HG03280 (cell line): Measurements from ENCODE around the gene PTPRN2.

Experiments
- ATAC-seq: cut with Tn5 transposase; IDR thresholded peaks from one replicate; pipeline ENCODE4 v1.9.1; 2021; ENCODE audit warnings: mild to moderate bottlenecking, moderate library complexity; ENCODE audit not compliant: unreplicated experiment

Gene PTPRN2

DNA sequence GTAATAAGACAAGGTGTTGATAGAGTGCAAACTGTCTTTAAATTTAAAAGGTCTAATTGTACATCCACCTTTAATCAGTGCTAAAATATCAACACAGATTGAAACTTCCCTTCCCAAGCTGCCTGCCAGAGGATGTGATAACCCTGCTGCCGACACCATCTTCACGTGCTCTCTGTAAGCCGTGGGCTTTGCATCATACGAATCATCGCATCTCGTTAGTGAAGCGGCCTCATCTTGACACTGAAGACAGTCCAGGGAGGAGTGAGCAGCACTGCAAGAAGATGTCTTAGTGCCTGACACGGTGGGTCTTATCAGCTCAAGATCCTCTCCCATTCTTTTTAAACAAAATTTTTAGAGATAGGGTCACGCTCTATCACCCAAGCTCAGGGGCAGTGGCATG, 518.8 kb downstream of the PTPRN2 start:
- ATAC-seq, result no peak

DNA sequence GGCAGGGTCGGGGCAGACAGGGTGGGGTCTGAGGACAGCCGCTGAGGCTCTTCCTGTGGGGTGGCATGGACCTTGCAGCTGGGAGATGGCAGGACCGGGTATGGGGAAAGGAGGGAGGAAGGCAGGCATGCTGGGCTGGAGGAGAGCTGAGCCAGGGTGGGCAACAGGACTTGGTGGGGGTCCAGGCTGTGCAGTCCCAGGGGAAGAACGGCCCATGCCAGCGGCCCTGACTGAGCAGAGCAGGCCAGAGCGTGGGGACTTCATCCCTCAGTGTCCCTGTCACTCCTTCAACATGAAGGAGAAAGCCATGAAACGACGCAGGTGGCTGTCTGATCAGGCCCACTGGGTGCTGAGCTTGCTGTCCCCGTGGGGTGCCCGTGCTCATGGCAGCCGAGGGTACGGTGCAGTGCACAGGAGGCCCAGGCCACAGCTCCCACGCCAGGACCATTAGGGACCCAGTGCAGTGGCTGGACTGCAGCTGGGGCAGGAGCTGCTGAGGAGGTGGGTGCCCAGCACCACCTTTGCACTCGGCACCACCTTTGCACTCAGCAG, 519.6 kb downstream of the PTPRN2 start:
- no peak for ATAC-seq

DNA sequence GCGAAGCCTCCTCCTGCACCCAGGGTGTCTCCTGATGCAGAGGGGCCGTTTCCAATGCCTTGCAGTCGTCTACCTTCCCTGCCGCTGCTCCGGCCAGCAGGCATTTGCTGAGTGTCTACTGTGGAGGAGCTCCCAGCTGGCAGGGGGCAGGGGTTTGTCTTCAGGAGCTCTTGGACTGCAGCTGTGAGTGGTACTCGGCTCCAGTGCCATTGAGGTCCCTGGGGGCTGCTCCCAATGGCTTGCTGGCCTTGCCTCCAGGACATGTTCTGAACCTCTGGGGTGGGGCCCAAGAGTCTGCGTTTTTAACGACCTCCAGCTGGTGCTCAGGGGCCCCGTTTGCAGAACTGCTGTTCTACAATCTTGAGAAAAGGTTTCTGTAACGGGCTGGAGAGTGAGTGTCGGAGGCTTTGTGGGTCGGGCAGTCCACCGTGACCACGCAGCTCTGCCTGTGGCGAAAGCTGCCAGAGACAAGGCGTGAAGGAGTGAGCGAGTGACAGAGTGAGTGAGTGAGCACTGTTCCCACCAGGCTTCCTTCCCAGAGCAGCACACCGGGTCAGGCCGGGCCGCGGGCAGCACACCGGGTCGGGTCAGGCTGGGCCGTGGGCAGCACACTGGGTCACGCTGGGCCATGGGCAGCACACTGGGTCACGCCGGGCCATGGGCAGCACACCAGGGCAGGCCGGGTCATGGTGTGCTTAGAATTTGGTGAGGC, 520.2 kb downstream of the PTPRN2 start:
- ATAC-seq, result no peak

DNA sequence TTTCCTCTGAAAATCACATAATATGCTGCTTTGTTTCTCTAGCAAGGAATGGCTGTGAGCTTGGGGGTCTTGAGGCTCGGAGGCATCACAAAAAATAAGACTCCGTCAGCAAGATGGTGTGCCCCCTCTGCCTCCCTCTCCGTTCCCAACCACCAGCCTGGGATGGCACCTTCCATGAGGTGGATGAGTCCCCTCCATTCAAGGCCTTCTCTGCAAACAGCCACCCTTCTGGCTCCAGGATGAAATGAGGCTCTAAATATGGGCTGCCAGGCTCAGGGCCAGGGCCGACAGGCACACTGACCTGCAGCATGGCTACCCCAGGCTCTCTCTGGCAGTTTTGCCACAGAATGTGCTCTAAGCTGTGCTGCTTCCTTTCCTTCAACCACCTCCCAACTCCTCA, 521.5 kb downstream of the PTPRN2 start:
- ATAC-seq, result no peak

DNA sequence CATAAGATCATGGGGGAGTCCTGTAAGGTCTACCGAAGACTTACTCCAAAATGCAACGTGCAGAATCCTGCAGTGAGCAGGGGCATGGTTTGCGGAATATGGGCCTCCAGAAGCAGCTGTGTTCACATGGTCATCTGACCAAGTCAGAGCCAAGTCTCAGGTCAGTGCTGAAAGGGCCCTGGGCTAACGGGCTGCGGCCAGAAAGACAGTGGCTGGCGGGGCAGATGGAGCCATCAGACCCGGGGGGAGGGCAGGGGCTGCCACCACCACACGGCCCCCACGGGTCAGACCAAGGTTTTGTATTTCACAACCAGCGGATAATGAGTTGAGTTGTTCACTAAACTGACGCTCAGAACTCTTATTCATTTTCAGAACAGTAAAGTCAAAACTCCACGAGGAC, 522.3 kb downstream of the PTPRN2 start:
- no peak for ATAC-seq

DNA sequence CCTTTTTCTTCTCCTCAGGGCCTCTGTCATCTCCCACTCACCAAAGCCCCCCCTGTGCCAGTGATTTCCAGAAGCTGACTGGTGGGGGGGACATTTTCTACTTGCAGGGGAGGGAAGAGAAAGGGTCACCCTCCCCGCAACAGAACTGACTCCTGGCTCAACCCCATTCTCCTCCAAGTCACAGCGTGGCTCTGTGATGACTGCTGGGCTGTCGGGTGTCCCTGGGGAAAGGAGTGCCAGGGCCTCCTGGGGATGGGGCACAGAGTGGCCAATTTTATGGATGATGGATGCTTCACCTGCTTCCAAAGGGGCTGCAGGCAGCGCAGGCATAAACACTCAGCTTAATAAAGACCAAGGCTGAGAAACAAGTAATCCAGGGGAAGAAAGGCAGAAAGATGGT, 523.0 kb downstream of the PTPRN2 start:
- no peak for ATAC-seq

DNA sequence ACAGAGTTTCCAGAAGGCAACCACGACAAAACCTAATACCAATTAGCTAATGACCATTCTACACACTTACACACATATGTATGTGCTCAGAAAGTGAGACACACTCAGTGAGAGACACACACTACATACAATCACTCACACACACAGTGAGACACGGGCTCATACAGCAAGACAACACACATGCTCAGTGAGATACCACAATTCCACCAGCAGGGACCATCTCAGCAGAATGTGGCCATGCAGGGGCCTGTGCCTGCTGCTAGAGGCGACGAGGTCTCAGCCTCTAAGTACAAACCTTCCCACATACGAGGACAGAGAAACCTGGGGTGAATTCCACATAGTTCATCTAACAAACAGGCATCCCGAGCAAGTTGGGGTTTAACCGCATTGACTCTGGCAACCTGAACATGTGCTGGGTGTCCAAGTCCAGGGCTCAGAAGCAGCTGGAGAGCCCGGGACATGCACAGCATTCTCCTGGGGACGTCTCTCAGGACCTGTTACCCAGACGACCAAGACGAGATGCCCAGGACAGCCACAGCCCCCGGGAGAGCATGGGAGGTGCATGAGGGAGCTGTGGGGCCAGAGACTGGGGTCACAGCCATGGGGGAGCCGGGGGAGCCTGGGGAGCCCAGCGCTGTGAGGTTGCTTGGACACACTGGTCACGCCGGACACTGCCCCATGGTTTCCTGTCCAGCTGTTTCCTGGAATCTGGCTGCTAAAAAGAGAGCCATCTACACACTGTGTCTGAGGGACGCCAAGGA, 523.6 kb downstream of the PTPRN2 start:
- no peak for ATAC-seq

DNA sequence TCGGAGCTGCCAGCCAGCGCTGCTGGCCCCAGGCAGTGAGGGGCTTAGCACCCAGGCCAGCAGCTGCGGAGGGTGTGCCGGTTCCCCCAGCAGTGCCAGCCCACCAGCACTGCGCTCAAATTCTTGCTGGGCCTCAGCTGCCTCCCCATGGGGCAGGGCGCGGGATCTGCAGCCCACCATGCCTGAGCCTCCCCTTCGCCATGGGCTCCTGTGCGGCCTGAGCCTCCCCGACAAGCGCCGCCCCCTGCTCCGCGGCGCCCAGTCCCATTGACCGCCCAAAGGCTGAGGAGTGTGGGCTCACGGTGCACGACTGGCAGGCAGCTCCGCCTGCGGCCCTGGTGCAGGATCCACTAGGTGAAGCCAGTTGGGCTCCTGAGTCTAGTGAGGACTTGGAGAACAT, 525.0 kb downstream of the PTPRN2 start:
- ATAC-seq, result no peak

DNA sequence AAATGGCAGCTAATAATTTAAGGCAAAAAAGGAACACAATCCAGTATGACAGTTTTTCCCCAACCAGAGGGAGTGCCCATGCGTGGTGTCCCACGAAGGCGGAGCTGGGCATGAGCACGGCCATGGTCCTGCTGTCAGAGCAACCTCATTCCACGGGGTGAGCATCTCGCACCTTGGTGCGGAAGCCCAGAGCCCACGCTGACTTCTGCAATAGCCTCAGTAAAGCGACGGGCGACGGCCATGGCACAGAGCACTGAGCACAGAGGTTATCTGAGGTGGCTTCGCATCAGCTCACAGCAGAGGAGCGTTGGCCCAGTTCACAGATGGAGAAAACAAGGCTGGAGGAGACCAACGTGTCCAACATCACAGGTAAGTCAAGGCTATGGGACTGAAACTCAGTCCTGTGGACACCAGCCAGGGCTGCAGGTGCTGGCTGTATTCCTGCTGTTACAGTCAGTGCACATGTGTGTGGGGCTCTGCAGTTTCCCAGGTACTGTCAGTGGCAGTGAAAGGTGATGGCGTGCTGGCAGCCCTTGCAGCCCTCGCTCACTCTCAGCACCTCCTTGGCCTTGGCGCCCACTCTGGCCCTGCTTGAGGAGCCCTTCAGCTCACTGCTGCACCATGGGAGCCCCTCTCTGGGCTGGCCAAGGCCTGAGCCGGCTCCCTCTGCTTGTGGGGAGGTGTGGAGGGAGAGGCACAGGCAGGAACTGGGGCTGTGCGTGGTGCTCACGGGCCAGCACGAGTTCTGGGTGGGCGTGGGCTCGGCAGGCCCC, 525.6 kb downstream of the PTPRN2 start:
- ATAC-seq, result no peak

DNA sequence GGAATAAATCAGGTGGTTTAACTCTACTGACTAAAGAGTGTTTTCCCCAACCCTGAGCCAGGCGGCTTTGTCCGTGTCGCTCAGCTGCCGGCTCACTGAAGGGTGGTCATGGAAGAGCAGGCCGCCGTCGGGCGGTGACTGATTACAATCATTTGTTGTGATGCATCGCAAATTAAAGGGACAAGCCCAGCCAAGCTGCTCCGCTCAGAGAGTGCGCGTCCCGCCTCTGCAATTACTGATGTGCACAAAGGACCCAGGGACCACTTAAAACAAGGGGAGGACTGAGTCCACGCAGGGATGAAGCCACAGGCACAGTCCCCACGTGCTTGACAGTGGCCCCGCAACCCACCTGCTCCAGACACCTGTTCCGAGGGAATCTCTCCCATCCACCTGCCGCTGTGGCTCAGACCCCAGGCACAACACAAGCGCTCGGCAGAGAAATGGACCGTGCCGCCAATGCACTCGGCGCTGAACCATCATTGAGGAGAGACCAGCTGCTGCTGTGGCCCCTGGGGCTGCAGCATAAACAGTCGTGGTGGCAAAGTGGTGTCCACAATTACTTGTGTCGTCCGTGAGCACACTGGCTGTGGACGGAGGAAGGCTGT, 526.5 kb downstream of the PTPRN2 start:
- ATAC-seq, result no peak

DNA sequence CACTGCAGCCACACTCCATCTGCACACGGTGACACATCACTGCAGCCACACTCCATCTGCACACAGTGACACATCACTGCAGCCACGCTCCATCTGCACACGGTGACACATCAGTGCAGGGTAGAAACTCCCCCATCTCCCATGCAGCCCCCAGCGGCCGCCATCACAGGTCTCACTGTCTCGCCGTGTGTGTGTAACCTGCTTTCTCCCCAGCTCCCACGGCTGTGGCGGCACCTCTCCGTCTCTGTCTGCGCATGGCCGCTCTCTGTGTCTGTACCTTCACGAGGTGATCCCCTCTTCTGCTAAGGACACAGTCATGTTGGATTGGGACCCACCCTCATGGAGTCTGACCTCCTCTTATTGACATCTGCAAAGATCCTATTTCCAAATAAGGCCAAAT, 527.4 kb downstream of the PTPRN2 start:
- no peak for ATAC-seq

DNA sequence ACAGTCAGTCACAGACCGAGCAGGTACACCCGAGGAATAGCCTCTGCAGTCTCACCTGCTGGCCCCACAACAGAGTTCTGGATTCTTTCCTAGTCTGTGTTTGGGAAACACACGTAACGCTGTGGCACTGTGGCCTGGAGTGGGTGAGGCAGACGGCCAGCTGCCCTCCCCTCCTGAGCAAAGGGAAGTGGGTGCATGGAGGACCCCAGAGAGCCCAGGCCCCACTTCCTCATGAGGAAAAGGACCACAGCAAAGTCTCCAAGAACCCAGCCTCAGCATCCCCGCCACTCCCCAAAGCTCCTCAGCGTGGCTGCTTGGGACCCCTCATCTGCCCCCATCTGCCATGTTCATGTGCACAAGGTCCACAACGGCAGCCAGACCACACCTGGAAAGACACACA, 530.2 kb downstream of the PTPRN2 start:
- ATAC-seq, result no peak

DNA sequence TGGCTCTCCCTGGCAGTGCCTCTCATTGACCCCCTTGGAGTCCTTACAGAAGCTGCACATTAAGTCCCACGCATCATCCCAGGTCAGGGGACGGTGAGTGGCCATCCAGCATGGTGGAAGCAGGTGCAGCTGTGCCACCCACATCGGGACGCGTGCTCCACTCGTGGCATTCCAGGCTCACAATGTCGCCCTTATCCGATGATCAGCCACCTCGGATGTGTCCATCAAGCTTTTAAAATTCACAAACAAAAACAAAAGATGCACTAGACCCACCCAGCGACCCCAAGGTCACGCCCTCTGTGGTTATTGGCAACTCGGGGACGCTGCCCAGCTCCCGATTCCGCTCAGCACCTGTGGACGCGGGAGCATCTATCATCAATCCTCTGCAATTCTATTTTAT, 530.9 kb downstream of the PTPRN2 start:
- ATAC-seq, result no peak

DNA sequence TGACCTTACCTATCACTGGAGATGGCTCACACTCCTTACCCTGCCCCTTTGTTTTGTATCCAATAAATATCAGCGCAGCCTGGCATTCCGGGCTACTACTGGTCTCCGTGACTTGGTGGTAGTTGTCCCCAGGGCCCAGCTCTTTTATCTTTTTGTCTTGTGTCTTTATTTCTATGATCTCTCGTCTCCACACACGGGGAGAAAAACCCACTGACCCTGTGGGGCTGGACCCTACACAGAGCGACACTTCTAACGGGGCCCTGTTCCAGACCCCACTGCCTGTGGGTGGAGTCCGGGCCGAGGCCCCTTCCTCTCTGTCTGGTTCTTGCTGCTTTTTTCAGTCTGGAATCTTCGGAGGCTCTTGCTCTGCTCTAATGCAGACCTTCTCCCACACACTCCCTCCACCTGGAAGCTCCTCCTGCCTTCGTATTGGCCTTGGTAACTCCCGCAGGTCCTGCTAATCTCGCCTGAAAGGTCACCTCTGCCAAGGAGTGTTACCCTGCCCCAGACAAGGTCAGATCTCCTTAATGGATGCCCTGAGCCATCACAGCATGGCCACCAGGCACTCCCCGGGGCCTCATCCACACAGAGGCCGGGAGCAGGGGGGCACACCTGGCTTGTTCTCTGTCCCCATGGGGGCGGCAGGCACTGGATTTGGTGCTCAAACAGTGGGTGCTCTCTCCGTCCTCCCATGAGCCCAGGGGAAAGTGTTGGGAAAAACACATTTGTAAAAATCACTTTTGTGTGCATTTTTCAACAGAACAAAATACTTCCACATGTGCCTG, 531.7 kb downstream of the PTPRN2 start:
- ATAC-seq, result no peak

DNA sequence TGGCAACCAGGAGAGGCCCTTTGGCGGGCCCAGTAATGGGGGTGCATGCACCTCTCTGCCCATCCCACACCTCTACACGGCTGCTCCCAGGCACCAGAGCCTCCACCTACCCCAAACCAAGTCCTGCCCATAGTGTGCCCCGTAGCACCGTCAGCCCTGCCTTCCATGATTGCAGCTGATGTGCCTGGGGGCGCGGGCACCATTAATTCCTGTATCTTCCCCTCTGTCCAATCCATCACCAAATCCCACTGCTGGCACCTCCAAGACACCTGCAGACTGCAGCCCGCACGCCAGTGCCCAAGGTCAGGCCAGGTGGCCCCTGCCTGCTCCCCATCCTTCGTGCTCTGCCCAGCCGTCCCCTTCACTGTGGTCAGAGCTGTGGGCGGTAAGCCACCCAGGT, 533.0 kb downstream of the PTPRN2 start:
- ATAC-seq, result no peak

DNA sequence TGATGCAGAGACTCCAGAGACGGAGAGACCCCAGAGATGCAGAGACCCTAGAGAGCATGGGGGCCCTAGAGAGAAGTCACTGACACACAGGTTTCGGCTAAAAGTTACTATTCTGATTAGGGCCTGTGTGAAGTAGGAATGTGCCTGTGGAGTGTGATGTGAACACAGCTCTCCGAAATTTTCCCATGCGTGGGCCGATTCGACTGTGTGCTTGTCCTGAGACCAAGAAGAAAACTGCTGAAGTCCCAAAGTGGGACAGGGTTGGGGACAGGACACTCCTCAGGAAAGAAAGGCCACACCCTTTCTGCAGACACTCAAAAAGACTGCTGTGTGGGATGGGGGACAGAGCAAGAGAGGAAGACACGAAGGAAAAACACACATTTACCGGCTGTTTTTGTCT, 533.5 kb downstream of the PTPRN2 start:
- ATAC-seq, result no peak

DNA sequence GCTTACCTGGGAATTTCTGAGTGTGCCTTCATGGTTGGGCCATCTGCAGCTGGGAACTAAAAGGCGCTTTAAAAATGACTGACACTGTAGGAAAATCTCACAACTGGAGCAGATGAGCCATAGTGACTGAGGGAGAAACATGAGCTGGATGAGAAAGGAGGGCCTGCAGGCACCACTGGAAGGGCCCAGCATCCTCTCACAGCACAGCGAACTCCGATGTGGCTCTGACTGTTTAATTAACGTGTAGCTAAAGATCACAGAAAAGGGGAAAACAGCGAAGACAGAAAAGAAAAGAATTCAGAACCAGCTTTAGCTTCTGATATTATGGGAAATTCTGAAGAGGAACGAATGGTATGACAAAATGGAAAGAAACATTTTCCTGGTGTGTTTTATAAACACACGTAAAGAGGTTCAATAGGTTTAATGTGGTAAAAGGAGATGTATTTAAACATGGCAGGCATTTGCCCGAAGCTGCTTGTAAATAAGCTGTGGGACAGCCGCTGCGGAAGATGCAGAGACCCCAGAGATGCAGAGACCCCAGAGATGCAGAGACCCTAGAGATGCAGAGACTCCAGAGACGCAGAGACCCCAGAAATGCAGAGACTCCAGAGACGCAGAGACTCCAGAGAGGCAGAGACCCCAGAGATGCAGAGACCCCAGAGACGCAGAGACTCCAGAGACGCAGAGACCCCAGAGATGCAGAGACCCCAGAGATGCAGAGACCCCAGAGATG, 534.3 kb downstream of the PTPRN2 start:
- ATAC-seq, result no peak

DNA sequence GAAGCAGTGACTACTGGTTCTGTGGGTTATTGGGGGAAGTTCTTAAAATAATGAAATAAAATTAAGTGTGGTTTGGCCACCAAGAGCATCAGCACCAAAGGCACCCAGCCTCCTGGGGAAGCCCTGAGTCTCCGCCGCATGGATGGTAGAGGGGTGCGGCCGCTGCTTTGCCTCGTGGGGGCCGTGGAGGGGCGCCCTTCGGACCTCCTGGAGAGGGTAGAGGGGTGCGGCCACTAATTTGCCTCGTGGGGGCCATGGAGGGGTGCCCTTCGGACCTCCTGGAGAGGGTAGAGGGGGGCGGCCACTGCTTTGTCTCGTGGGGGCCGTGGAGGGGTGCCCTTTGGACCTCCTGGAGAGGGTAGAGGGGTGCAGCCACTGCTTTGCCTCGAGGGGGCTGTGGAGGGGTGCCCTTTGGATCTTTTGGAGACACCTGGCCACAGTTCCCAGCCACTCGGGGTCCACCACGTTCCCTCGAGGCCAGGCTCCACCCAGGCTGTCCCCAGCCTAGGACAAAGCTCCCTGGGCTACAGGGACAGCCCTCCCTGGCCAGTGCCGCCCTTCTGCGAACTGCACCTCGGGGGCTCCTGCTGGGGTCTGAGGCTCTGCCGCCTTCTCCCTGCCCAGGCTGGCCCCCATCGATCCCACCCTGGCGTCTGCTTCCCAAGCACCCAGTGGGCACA, 535.1 kb downstream of the PTPRN2 start:
- ATAC-seq, result no peak

DNA sequence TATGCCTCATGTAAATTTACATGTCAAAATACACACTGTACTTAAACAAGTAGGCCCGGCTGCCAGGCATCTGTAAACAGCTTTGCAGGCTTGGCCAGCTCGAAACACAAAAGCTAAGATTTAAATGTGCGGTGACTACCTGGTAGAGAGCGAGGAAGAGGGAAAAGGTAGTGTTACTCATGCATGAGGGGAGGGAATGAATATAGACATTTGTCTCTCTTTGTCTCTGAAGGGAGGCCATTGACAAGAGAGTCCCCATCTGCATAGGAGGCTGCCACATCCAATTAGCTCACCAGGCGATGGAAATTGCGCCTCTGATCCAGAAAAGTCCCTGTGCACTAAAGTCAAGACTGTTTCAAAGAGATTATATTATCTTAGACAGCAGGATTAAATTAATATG, 535.8 kb downstream of the PTPRN2 start:
- no peak for ATAC-seq
